ENCODE data around the gene DAPK1.

DAPK1 gene

DNA sequence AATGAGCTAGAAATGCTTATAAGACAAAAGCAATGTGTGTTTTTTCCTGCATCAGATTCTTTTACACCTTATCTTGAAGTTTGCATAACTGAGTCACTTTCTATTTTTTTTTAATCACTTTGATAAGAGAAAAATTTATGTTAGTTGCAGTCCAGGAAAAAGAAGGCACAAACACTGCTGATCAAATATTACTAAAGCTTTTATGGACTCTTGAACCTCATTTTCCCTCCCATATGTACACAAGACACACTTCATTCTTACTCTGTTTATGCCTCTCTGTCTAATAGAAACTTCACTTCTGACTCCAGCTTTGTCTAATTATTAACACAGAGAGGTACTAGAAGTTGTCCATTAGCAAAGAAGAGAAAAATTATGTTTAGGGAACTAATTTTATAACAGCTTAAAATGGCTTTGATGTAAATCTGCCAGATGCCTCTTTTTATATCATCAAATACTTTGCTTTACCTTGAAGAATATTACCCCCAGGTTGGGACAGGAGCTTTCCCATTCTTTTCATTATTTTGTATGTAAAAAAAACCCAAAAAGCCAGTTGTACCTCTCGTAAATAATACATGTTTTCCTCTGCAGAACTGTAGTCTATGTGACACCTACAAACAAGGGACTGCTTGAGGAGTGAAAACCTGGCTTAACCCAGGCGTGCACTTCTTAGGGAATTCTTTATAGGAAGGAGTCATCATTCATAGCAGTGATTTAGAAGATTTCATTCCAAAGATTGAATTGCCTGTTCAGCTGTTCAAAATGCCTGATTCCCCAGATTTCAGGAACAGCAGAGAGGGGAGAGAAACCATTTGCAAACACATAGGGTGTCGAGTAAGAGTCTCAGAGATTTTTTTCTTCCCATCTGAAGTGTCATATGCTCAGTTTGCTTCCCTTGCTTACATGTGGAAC lies 72.6 kb downstream of the DAPK1 start:
- FAIRE-seq = peak; percentile 90

- no peak for FAIRE-seq
These were observed 75.1 kb downstream of the DAPK1 start for GRCh38 chr9:87572719-87573118.

- FAIRE-seq = no peak
These were observed 76.2 kb downstream of the DAPK1 start for GRCh38 chr9:87573841-87574342.

DNA sequence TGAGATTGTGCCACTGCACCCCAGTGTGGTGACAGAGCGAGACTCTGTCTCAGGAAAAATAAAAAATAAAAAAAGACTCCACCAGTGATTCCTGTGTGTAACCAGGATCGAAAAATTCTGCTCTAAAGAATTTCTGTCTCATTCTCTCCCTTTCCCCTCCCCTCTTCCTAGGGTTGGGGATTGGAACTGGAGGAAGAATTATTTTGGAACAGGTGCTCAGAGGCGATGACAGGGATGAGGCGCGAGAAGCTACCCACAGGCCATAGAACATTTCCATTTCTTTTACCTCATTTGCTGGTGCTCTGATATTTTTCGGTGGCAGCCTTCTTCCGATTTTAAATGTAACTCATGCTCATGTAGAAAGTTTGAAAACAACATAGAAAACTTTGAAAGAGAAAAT lies 80.1 kb downstream of the DAPK1 start:
- FAIRE-seq = no peak

DNA sequence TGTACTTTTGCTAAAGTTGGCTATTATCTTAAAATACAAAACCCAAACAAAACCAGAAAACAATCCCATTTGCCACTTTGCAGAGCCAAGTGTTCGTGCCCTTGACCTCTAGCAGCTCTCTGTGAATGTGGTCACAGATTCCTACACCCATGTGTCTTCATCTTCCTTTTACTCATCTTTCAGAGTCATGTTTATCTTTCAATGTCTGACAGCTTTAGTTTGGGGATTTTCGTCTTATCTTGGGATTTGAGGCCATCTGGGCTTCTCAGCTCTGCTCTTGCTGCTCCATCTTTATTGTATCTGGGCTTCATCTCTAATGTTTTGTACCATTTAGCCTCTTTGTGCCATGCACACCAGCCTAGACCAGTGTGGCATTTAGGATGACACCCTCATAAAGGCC lies 81.0 kb downstream of the DAPK1 start:
- FAIRE-seq = no peak

DNA sequence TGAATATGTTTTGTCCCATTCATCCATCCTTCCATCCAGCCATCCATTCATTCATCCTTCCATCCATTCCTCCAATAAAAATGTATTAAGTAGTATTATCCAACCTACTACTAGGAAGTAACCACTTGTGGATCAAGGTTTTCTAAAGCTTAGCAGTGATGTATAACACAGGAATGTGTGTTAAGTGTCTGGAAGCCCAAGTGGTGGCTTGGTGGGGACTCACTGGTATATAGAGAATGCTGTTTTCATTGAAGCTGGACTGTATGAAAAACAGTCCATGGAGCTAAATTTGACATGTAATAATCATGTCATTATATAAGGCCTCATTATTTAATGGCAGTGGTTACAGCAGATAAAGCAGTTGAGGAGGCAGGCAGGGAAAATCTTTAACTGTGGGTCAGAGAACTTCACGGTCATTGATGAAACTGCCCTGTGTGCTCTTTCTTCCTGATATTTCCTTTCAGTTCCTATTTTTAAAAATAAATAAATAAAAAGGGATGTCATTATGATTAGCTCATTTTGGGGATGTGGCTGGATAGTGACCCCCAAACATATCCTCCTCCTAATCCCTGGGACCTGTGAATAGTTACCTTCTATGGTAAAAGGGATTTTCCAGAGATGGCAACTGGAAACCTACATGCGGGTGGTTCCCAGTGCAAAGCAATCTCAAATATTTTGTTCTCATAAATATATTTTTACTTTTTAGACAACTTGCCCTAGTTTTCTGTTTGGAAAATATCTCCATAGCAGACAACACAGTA lies 82.3 kb downstream of the DAPK1 start:
- no peak for FAIRE-seq

DNA sequence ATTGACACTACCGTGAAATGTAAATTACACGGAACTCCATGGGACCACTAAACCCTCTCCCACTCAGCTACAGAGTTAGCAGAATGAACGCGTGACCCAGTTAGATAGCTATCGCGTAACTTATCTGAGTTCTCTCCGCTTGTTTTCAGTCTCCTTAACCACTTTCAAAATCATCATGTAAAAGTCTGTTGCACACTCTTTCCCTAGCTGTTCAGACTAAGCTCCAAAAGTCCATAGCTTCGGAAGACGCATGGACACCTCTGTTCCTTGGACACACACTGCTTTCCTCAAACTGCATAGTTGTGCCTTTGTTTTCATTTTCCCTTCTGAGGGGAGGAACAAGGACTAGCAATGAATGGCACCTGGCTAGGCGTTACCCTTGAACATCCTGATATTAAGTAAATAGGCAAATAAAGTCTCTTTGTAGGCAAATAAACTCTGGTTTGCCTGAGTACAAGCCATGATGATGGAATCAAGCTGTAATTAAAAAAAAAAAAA lies 83.3 kb downstream of the DAPK1 start:
- no peak for FAIRE-seq

DNA sequence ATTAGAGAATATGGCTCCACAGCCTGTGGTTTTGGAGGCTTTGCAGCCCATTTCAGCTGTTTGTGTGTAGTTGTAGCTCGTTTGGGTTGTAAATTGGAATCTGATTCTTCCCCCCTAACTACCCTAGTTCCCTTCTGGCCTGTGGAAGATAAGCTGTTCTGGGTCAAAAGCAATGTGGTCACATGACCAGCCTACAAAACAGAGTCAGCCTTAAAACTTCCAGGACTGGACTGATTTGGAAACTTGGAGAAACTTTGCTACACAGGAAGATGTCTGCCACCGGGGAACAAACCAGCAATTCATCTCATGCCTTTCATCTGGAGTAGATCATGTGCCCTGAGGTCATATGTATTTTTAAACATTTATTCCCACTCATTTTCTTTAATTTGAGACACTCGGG lies 83.8 kb downstream of the DAPK1 start:
- no peak for FAIRE-seq

- no peak for FAIRE-seq
These were observed 84.4 kb downstream of the DAPK1 start for GRCh38 chr9:87581949-87582637.

DNA sequence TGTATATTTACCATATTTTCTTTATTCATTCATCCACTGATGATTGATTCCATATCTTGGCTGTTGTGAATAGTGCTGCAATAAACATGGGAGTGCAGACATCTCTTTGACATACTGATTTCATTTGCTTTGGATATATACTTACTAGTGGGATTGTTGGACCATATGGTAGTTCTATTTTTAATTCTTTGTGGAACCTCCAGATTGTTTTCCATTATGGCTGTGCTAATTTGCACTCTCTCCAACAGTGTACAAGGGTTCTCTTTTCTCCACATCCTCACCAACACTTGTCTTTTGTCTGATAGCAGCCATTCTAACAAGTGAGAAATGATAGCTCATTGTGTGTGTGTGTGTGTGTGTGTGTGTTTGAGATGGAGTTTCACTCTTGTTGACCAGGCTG lies 86.7 kb downstream of the DAPK1 start:
- FAIRE-seq = no peak

DNA sequence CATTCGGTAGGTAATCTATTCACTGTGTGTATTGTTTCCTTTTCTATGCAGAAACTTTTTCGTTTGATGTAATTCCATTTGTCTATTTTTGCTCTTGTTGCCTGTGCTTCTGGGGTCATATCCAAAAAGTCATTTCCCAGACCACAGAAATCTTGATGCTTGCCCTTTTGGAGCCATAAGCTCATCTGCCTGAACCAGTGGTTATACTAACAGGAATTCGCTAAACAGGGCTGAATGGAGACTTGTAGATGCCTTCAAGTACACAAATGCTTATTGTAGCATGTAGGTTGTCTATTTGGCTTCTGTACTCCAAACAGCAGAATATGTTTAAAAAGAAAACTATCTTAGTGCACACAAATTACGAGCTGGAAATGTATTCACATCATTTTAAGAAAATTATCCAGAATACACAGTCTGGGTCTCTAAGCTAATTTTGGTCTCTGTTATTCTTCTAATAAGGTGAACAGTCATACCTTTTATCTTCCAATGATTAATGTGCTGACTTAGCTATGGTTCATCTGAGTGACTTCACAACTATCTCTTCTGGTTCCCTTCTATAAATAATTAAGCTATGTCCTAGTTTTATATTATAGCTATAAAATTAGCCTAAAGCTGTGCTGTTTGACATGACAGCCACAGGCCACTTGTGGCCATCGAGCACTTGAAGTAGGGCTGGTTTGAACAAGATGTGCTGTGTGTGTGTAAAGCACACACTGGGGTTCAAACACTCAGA lies 87.6 kb downstream of the DAPK1 start:
- no peak for FAIRE-seq

DNA sequence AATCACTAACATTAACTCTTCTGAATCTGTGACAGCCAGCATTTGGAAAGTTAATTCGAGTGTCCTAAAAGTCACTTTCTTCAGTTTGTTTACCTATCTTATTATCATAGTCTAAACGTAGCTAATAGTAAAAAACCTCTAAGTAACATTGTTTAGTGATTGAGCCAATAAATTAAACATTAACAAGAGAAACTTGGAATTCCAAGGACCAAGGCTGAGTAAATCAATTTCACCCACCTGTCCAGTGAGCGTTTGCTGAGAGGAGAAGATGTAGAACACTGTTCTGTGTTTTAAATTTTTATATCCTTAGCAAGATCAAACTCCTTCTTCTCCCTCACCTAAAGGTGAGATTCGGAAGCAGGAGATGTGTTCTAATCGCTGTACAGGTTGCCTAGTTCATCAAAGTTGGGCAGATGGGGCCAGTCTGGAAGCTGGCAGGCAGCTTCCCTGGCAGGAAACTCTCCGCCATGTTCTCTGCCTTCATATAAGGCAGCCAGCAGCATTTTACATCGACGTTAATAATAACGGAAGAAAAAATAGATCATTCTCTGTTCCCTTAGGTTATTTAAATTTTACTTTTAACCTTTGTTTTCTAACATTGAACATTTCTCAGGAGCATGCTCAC lies 89.2 kb downstream of the DAPK1 start:
- FAIRE-seq = no peak

GRCh38 chr9:87587356-87587745 lies 89.7 kb downstream of the DAPK1 start:
- FAIRE-seq = no peak

DNA sequence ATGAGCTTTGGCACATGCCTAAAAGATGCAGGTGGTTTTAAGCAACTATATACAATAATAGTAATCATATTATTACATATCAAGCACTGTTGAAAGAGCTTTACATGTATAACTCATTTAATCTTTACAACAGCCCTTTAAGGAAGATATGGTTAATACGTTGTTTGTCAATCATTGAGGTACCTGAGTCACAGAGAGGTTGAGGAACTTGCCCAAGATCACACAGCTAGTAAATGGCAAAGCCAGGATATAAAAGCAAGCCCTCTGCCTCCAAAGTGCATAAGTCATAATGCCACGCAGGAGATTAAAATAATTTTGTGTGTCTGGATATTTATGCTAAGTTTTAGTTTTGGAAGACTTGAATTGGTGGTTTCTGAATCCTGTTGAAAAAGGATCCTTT lies 90.2 kb downstream of the DAPK1 start:
- no peak for FAIRE-seq

GRCh38 chr9:87588339-87588738 lies 90.7 kb downstream of the DAPK1 start:
- FAIRE-seq = peak; percentile 21

DNA sequence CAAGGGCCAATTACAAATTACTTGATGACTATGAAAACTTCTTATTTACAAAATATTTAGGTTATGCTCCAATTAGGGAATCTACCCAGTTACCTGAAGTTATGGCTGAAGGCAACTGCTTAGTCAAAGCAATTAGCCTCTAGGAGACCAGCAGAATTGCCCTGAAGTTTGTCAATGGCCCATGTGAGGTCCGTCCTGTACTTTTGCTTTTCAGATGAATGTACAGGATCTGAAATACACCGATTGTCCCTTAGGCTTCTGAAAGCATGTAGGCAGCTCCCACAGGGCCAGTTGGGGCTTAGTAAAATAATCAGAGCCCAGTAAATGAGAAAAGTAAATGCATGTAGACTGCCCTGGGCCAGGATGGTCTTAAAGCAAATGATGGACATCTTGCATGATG lies 93.3 kb downstream of the DAPK1 start:
- no peak for FAIRE-seq

- peak; percentile 27 for FAIRE-seq
These were observed 95.1 kb downstream of the DAPK1 start for GRCh38 chr9:87592554-87593358.

GRCh38 chr9:87593359-87593980 lies 95.8 kb downstream of the DAPK1 start:
- no peak for FAIRE-seq

GRCh38 chr9:87594194-87594593 lies 96.5 kb downstream of the DAPK1 start:
- FAIRE-seq = no peak

- no peak for FAIRE-seq
These were observed 97.0 kb downstream of the DAPK1 start for GRCh38 chr9:87594662-87595061.

- FAIRE-seq = no peak
These were observed 97.9 kb downstream of the DAPK1 start for GRCh38 chr9:87595610-87596009.
